Gastroesophageal sphincter (tissue), 4 donors: ENCODE data around the gene ST3GAL2. TPM values are rescaled to one million over a fixed set of nuclear protein-coding genes. Genes with fewer than 3 reads are reported as not detected.
"Not testable (repeated sequence)": the region's sequence is repeated elsewhere in the genome, so short reads cannot be mapped to it uniquely, and the experiment has no call there.

Experiments
- ATAC-seq: fragments of 150-250 bp; one replicate; pipeline ENCODE4 v1.9.1; 2016; ENCODE audit warnings: mild to moderate bottlenecking, moderate library complexity
- H3K27ac ChIP-seq, 4 donors: fragments of 200-600 bp; sonication (generic) in 3 of 4; 1 replicate in 3 of 4; 2 replicates in 1 of 4; pipeline ENCODE4 v1.5.1; 2016 to 2019
- H3K27me3 ChIP-seq: fragments of 200-600 bp; sonication (generic); one replicate; pipeline ENCODE4 v1.5.1; 2019
- H3K36me3 ChIP-seq, 2 donors: fragments of 200-600 bp; sonication (generic); one replicate each; pipeline ENCODE4 v1.5.1; 2019; ENCODE audit warnings: control low read depth in 1 of 2
- H3K4me1 ChIP-seq, 3 donors: fragments of 200-600 bp; sonication (generic); 1 replicate in 2 of 3; 2 replicates in 1 of 3; pipeline ENCODE4 v1.5.1; 2016 to 2019; ENCODE audit warnings: control low read depth in 2 of 3
- H3K4me3 ChIP-seq, 2 donors: fragments of 200-600 bp; sonication (generic); one replicate each; pipeline ENCODE4 v1.5.1; 2019; ENCODE audit warnings: mild to moderate bottlenecking in 1 of 2, moderate library complexity in 1 of 2
- H3K9me3 ChIP-seq, 3 donors: fragments of 200-600 bp; sonication (generic); one replicate each; pipeline ENCODE4 v1.5.1; 2017 to 2019; ENCODE audit warnings: control low read depth in 2 of 3
- CTCF ChIP-seq, 4 experiments: fragments of 200-600 bp in 2 of 4; fragments of 450-650 bp in 2 of 4; sonication (generic) in 1 of 4; IDR thresholded peaks; one replicate each; pipeline ENCODE4 v1.5.1; 2017 to 2019; ENCODE audit warnings: antibody characterized with exemption in 4 of 4, mild to moderate bottlenecking in 2 of 4, moderate library complexity in 2 of 4
- EP300 ChIP-seq: sonication (generic); formaldehyde crosslinking; IDR thresholded peaks from one replicate; pipeline ENCODE4 v1.6.1; 2017; ENCODE audit warnings: antibody characterized with exemption, mild to moderate bottlenecking
- POLR2A ChIP-seq, 2 donors: fragments of 450-650 bp; IDR thresholded peaks; one replicate each; pipeline ENCODE4 v1.6.1; 2017; ENCODE audit warnings: antibody characterized with exemption in 2 of 2, mild to moderate bottlenecking in 2 of 2, moderate library complexity in 1 of 2
- POLR2AphosphoS5 ChIP-seq: sonication (generic); formaldehyde crosslinking; IDR thresholded peaks from one replicate; pipeline ENCODE4 v1.6.1; 2017; ENCODE audit warnings: antibody characterized with exemption
- WGBS, 2 donors: methylation state at CpG; one replicate each; pipeline ENCODE4 v1.1.5; 2018; ENCODE audit warnings: low coverage in 1 of 2; 5-methylcytosine and 5-hydroxymethylcytosine counted together
- total RNA-seq, 4 donors: library from RNA; depleted of rRNA; stranded (reverse); fragments of >200 nt; gene quantifications; one replicate each; pipeline ENCODE4 v1.1.0, GENCODE V29; 2016

The ST3GAL2 gene
- total RNA-seq, 4 donors from 2014 or later: 17.6 to 35.6 (median 24.8) TPM

- Histone ChIP-seq H3K27ac (no peak overlapping the region), H3K27me3 (no peaks in the 10 kb centered on the region), H3K4me1 (peaks cover 0 to 6% (median 0%) of the 10 kb centered on the region in 3 donors), H3K36me3 (peaks cover 0 to 12% of the 10 kb centered on the region in 2 donors), H3K9me3 (no peaks in the 10 kb centered on the region), H3K4me3 (no peak overlapping the region)
- no peak for ATAC-seq
- no peak for TF ChIP-seq POLR2A (IDR thresholded peaks at IDR 0.05)
- TF ChIP-seq EP300: no peak
- TF ChIP-seq CTCF (IDR thresholded peaks at IDR 0.05): no peak
- no peak for TF ChIP-seq POLR2AphosphoS5
- 46% methylated on average over 9 of the region's 10 CpGs; no CpG with 5 or more reads in 1 of the 2 donors for WGBS, 2 donors
These were observed 31.1 kb downstream of the ST3GAL2 start for GRCh38 chr16:70407811-70408274.

DNA sequence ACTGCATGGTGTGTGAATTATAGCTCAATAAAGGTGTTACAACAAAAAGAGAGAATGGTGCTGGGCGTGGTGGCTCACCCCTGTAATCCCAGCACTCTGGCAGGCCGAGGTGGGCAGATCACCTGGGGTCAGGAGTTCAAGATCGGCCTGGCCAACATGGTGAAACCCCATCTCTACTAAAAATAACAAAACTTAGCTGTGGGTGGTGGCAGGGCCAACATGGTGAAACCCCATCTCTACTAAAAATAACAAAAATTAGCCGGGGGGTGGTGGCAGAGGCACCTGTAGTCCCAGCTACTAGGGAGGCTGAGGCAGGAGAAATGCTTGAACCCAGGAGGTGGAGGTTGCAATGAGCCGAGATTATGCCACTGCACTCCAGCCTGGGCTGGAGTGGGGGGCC, 32.8 kb downstream of the ST3GAL2 start:
- H3K4me3 ChIP-seq, H3K27me3 ChIP-seq, ATAC-seq, H3K4me1 ChIP-seq, H3K27ac ChIP-seq, H3K9me3 ChIP-seq, H3K36me3 ChIP-seq: not testable (repeated sequence)
- WGBS, 2 donors: 80 to 93% methylated on average over 2 to 5 of the region's 5 CpGs

DNA sequence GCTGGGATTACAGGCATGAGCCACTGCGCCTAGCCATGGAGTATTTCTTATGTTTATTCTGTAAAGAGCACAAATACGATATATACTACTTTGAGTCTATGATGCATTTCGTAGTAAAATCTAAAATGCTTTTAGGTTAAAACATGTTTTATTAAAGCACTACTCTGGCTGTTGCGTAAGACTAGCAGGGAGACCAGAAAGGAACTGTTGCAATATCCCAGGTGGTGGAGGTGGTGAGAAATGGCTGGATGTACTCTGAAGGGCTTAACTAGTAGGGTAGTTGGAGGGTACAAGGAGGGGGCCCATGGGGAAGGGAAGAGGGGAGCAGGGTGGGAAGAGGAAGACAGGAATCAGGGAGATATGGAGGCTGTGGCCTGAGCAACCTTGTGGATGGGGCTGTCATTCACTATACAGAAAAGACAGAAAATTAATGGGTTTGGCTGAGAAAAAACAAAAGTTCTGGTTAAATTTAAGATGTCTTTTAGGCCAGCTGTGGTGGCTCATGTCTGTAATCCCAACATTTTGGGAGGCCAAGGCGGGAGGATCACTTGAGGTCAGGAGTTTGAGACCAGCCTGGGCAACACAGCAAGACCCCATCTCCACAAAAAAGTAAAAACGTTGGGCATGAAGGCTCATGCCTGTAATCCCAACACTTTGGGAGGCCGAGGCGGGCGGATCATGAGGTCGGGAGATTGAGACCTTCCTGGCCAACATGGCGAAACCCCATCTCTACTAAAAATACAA, 35.8 kb downstream of the ST3GAL2 start:
- no peak overlapping the region for H3K4me3 ChIP-seq
- TF ChIP-seq EP300: no peak
- TF ChIP-seq POLR2AphosphoS5: no peak
- TF ChIP-seq POLR2A (IDR thresholded peaks at IDR 0.05): no peak
- no peak for TF ChIP-seq CTCF (IDR thresholded peaks at IDR 0.05)
- H3K36me3 ChIP-seq: peaks cover 0 to 25% of the 10 kb centered on the region in 2 donors
- H3K9me3 ChIP-seq: no peaks in the 10 kb centered on the region
- no peak overlapping the region for H3K27ac ChIP-seq
- H3K27me3 ChIP-seq: no peaks in the 10 kb centered on the region
- no peak for ATAC-seq
- peaks cover 0 to 6% (median 0%) of the 10 kb centered on the region in 3 donors for H3K4me1 ChIP-seq
- WGBS, 2 donors: 78 to 85% methylated on average over 5 to 6 of the region's 11 CpGs

DNA sequence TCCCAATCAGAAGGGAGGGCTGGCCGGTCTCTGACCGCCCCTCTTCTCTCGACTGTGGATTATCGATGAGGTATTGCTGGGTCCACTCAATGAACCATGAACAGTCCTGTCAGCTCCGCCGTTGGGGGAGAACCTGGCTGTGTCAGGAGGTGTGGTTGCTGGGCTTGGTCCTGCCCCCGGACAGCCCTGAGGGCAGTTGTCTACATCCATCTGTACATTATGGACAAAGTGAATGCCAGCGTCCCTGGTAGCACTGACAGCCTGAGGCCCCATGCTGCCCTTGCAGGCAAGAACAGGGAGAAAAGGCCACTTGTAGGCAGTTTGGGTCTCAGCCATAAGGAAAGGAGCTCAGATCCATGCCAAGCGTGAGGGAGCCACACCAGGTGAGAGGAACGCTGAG, 38.9 kb downstream of the ST3GAL2 start:
- peaks cover 0 to 6% (median 0%) of the 10 kb centered on the region in 3 donors for H3K4me1 ChIP-seq
- no peak for TF ChIP-seq CTCF (IDR thresholded peaks at IDR 0.05)
- TF ChIP-seq POLR2A (IDR thresholded peaks at IDR 0.05): no peak
- TF ChIP-seq POLR2AphosphoS5: no peak
- no peak for TF ChIP-seq EP300
- H3K27me3 ChIP-seq: no peaks in the 10 kb centered on the region
- WGBS, 2 donors: 96% methylated on average over 4 of the region's 10 CpGs; no CpG with 5 or more reads in 1 of the 2 donors
- H3K36me3 ChIP-seq: peaks cover 0 to 38% of the 10 kb centered on the region in 2 donors
- ATAC-seq: no peak
- no peak overlapping the region for H3K4me3 ChIP-seq
- no peaks in the 10 kb centered on the region for H3K9me3 ChIP-seq
- H3K27ac ChIP-seq: no peak overlapping the region

DNA sequence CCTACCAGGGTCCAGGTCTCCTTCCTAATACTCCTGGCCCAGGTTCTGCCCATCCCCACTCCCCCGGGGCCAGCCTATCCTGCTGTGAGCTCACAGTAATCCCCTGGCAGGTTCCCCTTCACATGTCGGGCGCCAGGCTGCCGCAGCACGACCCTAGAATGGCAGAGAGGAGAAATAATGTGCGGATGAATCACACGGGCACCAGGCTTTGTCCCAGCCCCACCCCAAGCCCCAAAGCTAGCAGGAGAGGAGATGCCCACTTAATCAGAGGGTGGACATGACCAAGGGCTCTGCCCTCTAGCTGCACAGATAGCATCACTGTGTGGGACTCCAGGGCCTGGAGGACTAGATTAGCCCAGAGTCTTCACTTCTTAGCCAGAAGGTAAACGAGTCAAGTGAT, 39.5 kb downstream of the ST3GAL2 start:
- WGBS, 2 donors: 100% methylated on average over 1 of the region's 8 CpGs; no CpG with 5 or more reads in 1 of the 2 donors
- TF ChIP-seq POLR2AphosphoS5 (no peak), POLR2A (IDR thresholded peaks at IDR 0.05) (no peak), EP300 (no peak), CTCF (IDR thresholded peaks at IDR 0.05) (no peak)
- Histone ChIP-seq H3K9me3 (no peaks in the 10 kb centered on the region), H3K4me3 (no peak overlapping the region), H3K27ac (no peak overlapping the region), H3K36me3 (peaks cover 0 to 43% of the 10 kb centered on the region in 2 donors), H3K27me3 (no peaks in the 10 kb centered on the region), H3K4me1 (peaks cover 0 to 3% (median 0%) of the 10 kb centered on the region in 3 donors)
- no peak for ATAC-seq
